PC-9 (cell line): ENCODE results near the gene SELENOV. TPM values are rescaled to one million over a fixed set of nuclear protein-coding genes. Genes with fewer than 3 reads are reported as not detected.

Source experiments
- BruUV-seq: library from RNA; stranded (reverse); fragments of 400-500 nt; replicated peaks from 2 replicates; lab custom pipeline; 2021; lab: Mats Ljungman, UMichigan
- CTCF ChIA-PET: fragments of 300-600 bp; sonication (Branson Sonifier 250); formaldehyde crosslinking; loops from one replicate; lab custom pipeline; 2022; ENCODE audit warnings: antibody characterized with exemption; lab: Charles Lee
- POLR2A ChIA-PET: fragments of 300-600 bp; sonication (Branson Sonifier 250); formaldehyde crosslinking; loops from one replicate; lab custom pipeline; 2022; ENCODE audit warnings: antibody characterized with exemption; ENCODE audit not compliant: unreplicated experiment; lab: Charles Lee
- DNase-seq, 2 experiments: peaks; one replicate each; pipeline versions ENCODE4 v3.0.0 to v3.0.0-alpha.2; 2015 to 2022; ENCODE audit warnings: mixed read lengths in 1 of 2
- H2AFZ ChIP-seq: fragments of 200-600 bp; sonication (generic); 2 replicates; pipeline ENCODE4 v1.8.1; 2017; ENCODE audit warnings: antibody characterized with exemption
- H3F3A ChIP-seq: fragments of 200-600 bp; sonication (generic); 2 replicates; pipeline ENCODE4 v1.8.1; 2017; ENCODE audit warnings: antibody characterized with exemption, mild to moderate bottlenecking, low read depth; ENCODE audit not compliant: insufficient read depth
- H3K27ac ChIP-seq: fragments of 200-600 bp; sonication (generic); 2 replicates; pipeline ENCODE4 v1.6.1; 2016; ENCODE audit warnings: mixed run types
- H3K27me3 ChIP-seq: fragments of 200-600 bp; sonication (generic); 2 replicates; pipeline ENCODE4 v1.6.1; 2016; ENCODE audit warnings: low read depth, mixed run types; ENCODE audit not compliant: insufficient read depth
- H3K36me3 ChIP-seq: fragments of 200-600 bp; sonication (generic); 2 replicates; pipeline ENCODE4 v1.6.1; 2016; ENCODE audit warnings: low read depth, mixed run types
- H3K4me1 ChIP-seq: fragments of 200-600 bp; sonication (generic); replicated peaks from 2 replicates; pipeline ENCODE4 v1.6.1; 2016; ENCODE audit warnings: mixed run types; ENCODE audit not compliant: insufficient read depth
- H3K4me2 ChIP-seq: fragments of 200-600 bp; sonication (generic); 2 replicates; pipeline ENCODE4 v1.6.1; 2017; ENCODE audit warnings: mixed run types
- H3K4me3 ChIP-seq: fragments of 200-600 bp; sonication (generic); 2 replicates; pipeline ENCODE4 v1.6.1; 2016; ENCODE audit warnings: mixed run types
- H3K79me2 ChIP-seq: fragments of 200-600 bp; sonication (generic); 2 replicates; pipeline ENCODE4 v1.6.1; 2017; ENCODE audit warnings: low read depth, mixed run types
- H3K9me2 ChIP-seq: fragments of 200-600 bp; sonication (generic); 2 replicates; pipeline ENCODE4 v1.8.1; 2017; ENCODE audit warnings: mild to moderate bottlenecking; ENCODE audit not compliant: insufficient read depth
- H3K9me3 ChIP-seq: fragments of 200-600 bp; sonication (generic); 2 replicates; pipeline ENCODE4 v1.8.1; 2016; ENCODE audit warnings: low read depth; ENCODE audit not compliant: insufficient read depth
- H4K20me1 ChIP-seq: fragments of 200-600 bp; sonication (generic); 2 replicates; pipeline ENCODE4 v1.8.1; 2017; ENCODE audit not compliant: insufficient read depth
- CTCF ChIP-seq: fragments of 200-600 bp; sonication (generic); conservative IDR thresholded peaks from 2 replicates; pipeline ENCODE4 v1.6.1; 2017; ENCODE audit warnings: mixed run types, antibody characterized with exemption, mild to moderate bottlenecking, moderate library complexity
- EZH2 ChIP-seq: fragments of 200-600 bp; sonication (generic); IDR thresholded peaks from 2 replicates; pipeline ENCODE4 v1.8.0; 2017; ENCODE audit warnings: antibody characterized with exemption, low read depth
- intact Hi-C: fragments of 100-400 bp; cut with micrococcal nuclease; formaldehyde crosslinking; loops from one replicate; pipeline ENCODE4 v1.10.0; 2022; ENCODE audit not compliant: unreplicated experiment
- total RNA-seq: library from RNA; stranded (reverse); gene quantifications from 2 replicates; pipeline ENCODE4 v1.2.3, GENCODE V29; 2021

The SELENOV gene
- total RNA-seq, 1 experiment from 2014 or later: not detected

GRCh38 chr19:39543477-39543857, 28.5 kb downstream of the SELENOV start:
- peaks cover 10% of the 10 kb centered on the region; the same call in 1 of the 2 replicates for H3K79me2 ChIP-seq
- peaks cover 7% of the 10 kb centered on the region for H3K4me1 ChIP-seq
- no peak overlapping the region for H3K4me3 ChIP-seq
- no peaks in the 10 kb centered on the region for H3K9me2 ChIP-seq
- no peaks in the 10 kb centered on the region for H3K36me3 ChIP-seq
- TF ChIP-seq CTCF (no peak), EZH2 (no peak)
- BruUV-seq: no TSS peak
- CTCF ChIA-PET: no interaction called here
- no peak overlapping the region for H3K27ac ChIP-seq
- no peaks in the 10 kb centered on the region for H3K9me3 ChIP-seq
- POLR2A ChIA-PET: no interaction called here
- H3F3A ChIP-seq: no peaks in the 10 kb centered on the region; the same call in 1 of the 2 replicates
- no peak overlapping the region for H2AFZ ChIP-seq
- intact Hi-C loops: no loop called here
- no peak for DNase-seq
- peaks cover 12% of the 10 kb centered on the region; the same call in 1 of the 2 replicates for H3K27me3 ChIP-seq
- H4K20me1 ChIP-seq: no peaks in the 10 kb centered on the region; the same call in 1 of the 2 replicates
- H3K4me2 ChIP-seq: no peak overlapping the region

- CTCF ChIA-PET: interaction anchor here (0.6 kb wide), 1 partner anchor 248 kb away, joined by 3 read pairs; no protein-coding TSS in a partner anchor
- intact Hi-C loops: no loop called here
- no peak overlapping the region for H3K4me2 ChIP-seq
These were observed 29.4 kb downstream of the SELENOV start for GRCh38 chr19:39544226-39544903.

DNA sequence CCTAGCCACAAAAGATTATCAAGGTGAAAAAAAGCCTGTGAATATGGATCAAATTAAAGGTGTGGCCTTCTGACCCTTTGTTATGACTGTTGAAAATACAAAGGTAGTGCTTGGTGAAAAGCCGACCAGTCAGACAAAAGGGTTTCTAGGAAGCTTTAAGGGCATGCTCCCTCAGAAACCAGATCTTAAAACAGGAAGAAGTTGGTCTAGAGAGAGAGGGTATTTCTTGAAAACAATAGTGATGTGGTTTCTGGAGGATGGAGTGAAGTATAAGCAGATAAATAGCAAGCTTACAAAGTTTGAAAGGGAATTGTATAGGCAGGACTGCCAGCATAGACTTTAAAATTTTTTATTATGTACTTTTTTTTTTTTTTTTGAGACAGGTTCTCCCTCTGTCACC, 30.0 kb downstream of the SELENOV start:
- no peak overlapping the region for H2AFZ ChIP-seq
- no peak for TF ChIP-seq CTCF
- no peak for TF ChIP-seq EZH2
- no peaks in the 10 kb centered on the region for H3K9me3 ChIP-seq
- no peak overlapping the region for H3K4me2 ChIP-seq
- ChIA-PET CTCF (no interaction called here), POLR2A (interaction anchor here (0.7 kb wide), 1 partner anchor 588 kb away, joined by 13 read pairs; no protein-coding TSS in a partner anchor)
- no peak for DNase-seq
- no peak overlapping the region for H3K4me3 ChIP-seq
- no peaks in the 10 kb centered on the region for H3K79me2 ChIP-seq
- H3F3A ChIP-seq: no peaks in the 10 kb centered on the region; the same call in 1 of the 2 replicates
- H3K27me3 ChIP-seq: peaks cover 12% of the 10 kb centered on the region; the same call in 1 of the 2 replicates
- H3K9me2 ChIP-seq: no peaks in the 10 kb centered on the region
- H3K4me1 ChIP-seq: no peaks in the 10 kb centered on the region; the same call in 1 of the 2 replicates
- BruUV-seq: no TSS peak
- intact Hi-C loops: no loop called here
- no peaks in the 10 kb centered on the region for H4K20me1 ChIP-seq
- H3K27ac ChIP-seq: no peak overlapping the region
- H3K36me3 ChIP-seq: no peaks in the 10 kb centered on the region

More at GRCh38 chr19:39544226-39544903, 29.4 kb downstream of the SELENOV start:
- Histone ChIP-seq H3K9me2 (no peaks in the 10 kb centered on the region), H3K9me3 (no peaks in the 10 kb centered on the region), H3K27me3 (peaks cover 12% of the 10 kb centered on the region; the same call in 1 of the 2 replicates), H4K20me1 (no peaks in the 10 kb centered on the region), H3K79me2 (peaks cover 1% of the 10 kb centered on the region; the same call in 1 of the 2 replicates), H3K4me1 (no peaks in the 10 kb centered on the region; the same call in 1 of the 2 replicates), H3K27ac (no peak overlapping the region), H3K36me3 (no peaks in the 10 kb centered on the region), H2AFZ (no peak overlapping the region), H3K4me3 (no peak overlapping the region), H3F3A (no peaks in the 10 kb centered on the region; the same call in 1 of the 2 replicates)
- TF ChIP-seq EZH2: no peak
- TF ChIP-seq CTCF: no peak
- no peak for DNase-seq
- BruUV-seq: no TSS peak
- POLR2A ChIA-PET: interaction anchor here (0.7 kb wide), 1 partner anchor 588 kb away, joined by 13 read pairs; no protein-coding TSS in a partner anchor
